IMR-90 (cell line): ENCODE measurements around the gene UGT1A10. TPM values are rescaled to one million over a fixed set of nuclear protein-coding genes. Genes with fewer than 3 reads are reported as not detected.

Experiments used
- ATAC-seq: fragments of 200-7000 bp; cut with Tn5 transposase; 2 replicates; pipeline ENCODE4 v1.9.1; 2020; ENCODE audit warnings: low read depth, mild to moderate bottlenecking, moderate library complexity
- BruUV-seq: library from RNA; stranded (reverse); fragments of 400-500 nt; replicated peaks from 2 replicates; lab custom pipeline; 2021; lab: Mats Ljungman, UMichigan
- CTCF ChIA-PET: fragments of 300-600 bp; formaldehyde crosslinking; extraction: SDS; loops from one replicate; lab custom pipeline; 2021; ENCODE audit warnings: antibody characterized with exemption; lab: Yijun Ruan, JAX
- POLR2A ChIA-PET: fragments of 300-600 bp; sonication (Branson Sonifier 250); formaldehyde crosslinking; loops from one replicate; lab custom pipeline; 2022; ENCODE audit warnings: antibody characterized with exemption; ENCODE audit not compliant: unreplicated experiment; lab: Charles Lee
- DNase-seq: peaks from one replicate; pipeline ENCODE4 v3.0.0; 2013
- H2AFZ ChIP-seq: replicated peaks from 2 replicates; pipeline ENCODE3; 2013; ENCODE audit warnings: low read length, mild to moderate bottlenecking; ENCODE audit not compliant: poor library complexity
- H2AK5ac ChIP-seq: 2 replicates; pipeline ENCODE4 v1.6.1; 2013; ENCODE audit warnings: low read depth, low read length, inconsistent platforms
- H2AK9ac ChIP-seq: replicated peaks from 2 replicates; pipeline ENCODE3; 2013; ENCODE audit warnings: mild to moderate bottlenecking, low read depth, low read length, moderate library complexity; ENCODE audit not compliant: poor library complexity
- H2BK120ac ChIP-seq: 2 replicates; pipeline ENCODE4 v1.6.1; 2013; ENCODE audit warnings: low read depth, low read length, inconsistent platforms
- H2BK15ac ChIP-seq: 3 replicates; pipeline ENCODE4 v1.6.1; 2013; ENCODE audit warnings: low read depth, low read length, inconsistent platforms
- H2BK20ac ChIP-seq: 2 replicates; pipeline ENCODE4 v1.6.1; 2013; ENCODE audit warnings: low read depth, mild to moderate bottlenecking, inconsistent platforms, low read length, moderate library complexity
- H2BK5ac ChIP-seq: 2 replicates; pipeline ENCODE4 v1.6.1; 2013; ENCODE audit warnings: mild to moderate bottlenecking, low read depth, low read length, inconsistent platforms; ENCODE audit not compliant: poor library complexity, severe bottlenecking
- H3K14ac ChIP-seq: replicated peaks from 2 replicates; pipeline ENCODE4 v1.6.1; 2013; ENCODE audit warnings: low read depth, low read length, inconsistent platforms
- H3K18ac ChIP-seq: 2 replicates; pipeline ENCODE4 v1.6.1; 2013; ENCODE audit warnings: low read depth, low read length, control low read depth
- H3K23ac ChIP-seq: 2 replicates; pipeline ENCODE4 v1.6.1; 2013; ENCODE audit warnings: low read depth, low read length, inconsistent platforms
- H3K27ac ChIP-seq: 2 replicates; pipeline ENCODE4 v1.5.1; 2013; ENCODE audit warnings: mild to moderate bottlenecking, control low read depth, low read length; ENCODE audit not compliant: insufficient read depth
- H3K27me3 ChIP-seq: 2 replicates; pipeline ENCODE4 v1.6.1; 2013; ENCODE audit warnings: low read length; ENCODE audit not compliant: control insufficient read depth, insufficient read depth
- H3K36me3 ChIP-seq: 2 replicates; pipeline ENCODE4 v1.6.1; 2013; ENCODE audit warnings: low read length, mixed read lengths; ENCODE audit not compliant: control insufficient read depth, insufficient read depth
- H3K4ac ChIP-seq: 2 replicates; pipeline ENCODE4 v1.6.1; 2013; ENCODE audit warnings: low read depth, low read length, inconsistent platforms
- H3K4me1 ChIP-seq: 2 replicates; pipeline ENCODE4 v1.6.1; 2013; ENCODE audit warnings: low read length, mixed read lengths; ENCODE audit not compliant: control insufficient read depth, insufficient read depth
- H3K4me2 ChIP-seq: 2 replicates; pipeline ENCODE4 v1.6.1; 2013; ENCODE audit warnings: low read depth, mild to moderate bottlenecking, control low read depth, low read length, moderate library complexity
- H3K4me3 ChIP-seq: 2 replicates; pipeline ENCODE4 v1.5.1; 2013; ENCODE audit warnings: low read depth, mild to moderate bottlenecking, control low read depth, low read length, moderate library complexity; ENCODE audit not compliant: insufficient read depth
- H3K56ac ChIP-seq: 2 replicates; pipeline ENCODE4 v1.6.1; 2013; ENCODE audit warnings: low read length, inconsistent platforms; ENCODE audit not compliant: insufficient read depth; ENCODE audit errors: extremely low read depth
- H3K79me1 ChIP-seq, 2 experiments: 2 replicates each; pipeline ENCODE4 v1.6.1; 2013; ENCODE audit warnings: low read length in 2 of 2, inconsistent platforms in 1 of 2, low read depth in 1 of 2
- H3K9ac ChIP-seq: 2 replicates; pipeline ENCODE4 v1.6.1; 2013; ENCODE audit warnings: low read depth, low read length, control low read depth
- H3K9me1 ChIP-seq: 2 replicates; pipeline ENCODE4 v1.6.1; 2013; ENCODE audit warnings: low read length, inconsistent platforms; ENCODE audit not compliant: insufficient read depth
- H3K9me3 ChIP-seq: 2 replicates; pipeline ENCODE4 v1.6.1; 2013; ENCODE audit warnings: low read length; ENCODE audit not compliant: control insufficient read depth, insufficient read depth
- H4K20me1 ChIP-seq: 2 replicates; pipeline ENCODE4 v1.6.1; 2013; ENCODE audit warnings: low read length, inconsistent platforms; ENCODE audit not compliant: insufficient read depth
- H4K5ac ChIP-seq: 2 replicates; pipeline ENCODE4 v1.6.1; 2013; ENCODE audit warnings: mild to moderate bottlenecking, low read depth, low read length, control low read depth
- H4K8ac ChIP-seq, 2 experiments: 2 replicates each; pipeline ENCODE4 v1.6.1; 2013; ENCODE audit warnings: low read depth in 2 of 2, low read length in 2 of 2, control low read depth in 1 of 2, inconsistent platforms in 1 of 2
- H4K91ac ChIP-seq: 2 replicates; pipeline ENCODE4 v1.6.1; 2013; ENCODE audit warnings: low read depth, low read length, inconsistent platforms; ENCODE audit not compliant: insufficient read depth
- BHLHE40 ChIP-seq: fragments of 150-350 bp; IDR thresholded peaks from 2 replicates; pipeline ENCODE4 v1.6.1; 2016; ENCODE audit warnings: mild to moderate bottlenecking, low read depth, low read length
- CEBPB ChIP-seq: IDR thresholded peaks from 2 replicates; pipeline ENCODE4 v1.6.1; 2012; ENCODE audit warnings: low read depth, low read length, improper control_type of control experiment
- CHD1 ChIP-seq: IDR thresholded peaks from 2 replicates; pipeline ENCODE4 v1.6.1; 2012; ENCODE audit warnings: low read depth, low read length, improper control_type of control experiment
- CTCF ChIP-seq: conservative IDR thresholded peaks from 2 replicates; pipeline ENCODE4 v1.5.1; 2012; ENCODE audit warnings: mild to moderate bottlenecking, low read depth, low read length, improper control_type of control experiment
- FOS ChIP-seq: fragments of 150-350 bp; IDR thresholded peaks from 2 replicates; pipeline ENCODE4 v1.6.1; 2016; ENCODE audit warnings: low read depth, low read length
- MAFK ChIP-seq: IDR thresholded peaks from 2 replicates; pipeline ENCODE4 v1.6.1; 2012; ENCODE audit warnings: low read depth, low read length, improper control_type of control experiment
- MAZ ChIP-seq: IDR thresholded peaks from 2 replicates; pipeline ENCODE4 v1.6.1; 2012; ENCODE audit warnings: low read depth, mild to moderate bottlenecking, low read length, improper control_type of control experiment, moderate library complexity, borderline replicate concordance
- MXI1 ChIP-seq: IDR thresholded peaks from 2 replicates; pipeline ENCODE4 v1.6.1; 2012; ENCODE audit warnings: low read depth, mild to moderate bottlenecking, low read length, moderate library complexity, borderline replicate concordance
- NFE2L2 ChIP-seq: fragments of 150-350 bp; IDR thresholded peaks from 2 replicates; pipeline ENCODE4 v1.6.1; 2016; ENCODE audit warnings: low read depth, mild to moderate bottlenecking, low read length
- POLR2A ChIP-seq: IDR thresholded peaks from 2 replicates; pipeline ENCODE4 v1.6.1; 2012; ENCODE audit warnings: mild to moderate bottlenecking, low read depth, low read length
- RAD21 ChIP-seq: IDR thresholded peaks from 2 replicates; pipeline ENCODE4 v1.6.1; 2012; ENCODE audit warnings: low read length, improper control_type of control experiment
- RCOR1 ChIP-seq: IDR thresholded peaks from 2 replicates; pipeline ENCODE4 v1.6.1; 2012; ENCODE audit warnings: mild to moderate bottlenecking, low read length, improper control_type of control experiment; ENCODE audit not compliant: insufficient replicate concordance
- RFX5 ChIP-seq: IDR thresholded peaks from 2 replicates; pipeline ENCODE4 v1.8.0; 2012; ENCODE audit warnings: low read depth, mild to moderate bottlenecking, low read length, moderate library complexity
- SMC3 ChIP-seq: fragments of 150-350 bp; IDR thresholded peaks from 2 replicates; pipeline ENCODE4 v1.6.1; 2016; ENCODE audit warnings: low read depth, mild to moderate bottlenecking, antibody characterized with exemption, low read length, moderate library complexity
- dilution Hi-C: fragments of 300-500 bp; cut with HindIII; formaldehyde crosslinking; loops from one replicate; pipeline ENCODE4 v1.14.3; 2018; ENCODE audit warnings: low sequenced_read_pairs; ENCODE audit not compliant: unreplicated experiment
- in situ Hi-C: fragments of 300-500 bp; cut with MboI; formaldehyde crosslinking; loops from 3 replicates; pipeline ENCODE4 v1.14.3; 2019; ENCODE audit warnings: low sequenced_read_pairs, inconsistent platforms, mixed read lengths
- intact Hi-C: fragments of 100-400 bp; cut with micrococcal nuclease; formaldehyde crosslinking; loops from 2 replicates; pipeline ENCODE4 v1.10.0; 2022
- polyA plus RNA-seq, 3 experiments: library from polyadenylated mRNA; depleted of rRNA; stranded (reverse); fragments of >200 nt; gene quantifications; 2 replicates each; pipeline ENCODE4 v1.2.3, GENCODE V29; 2012; ENCODE audit warnings: low replicate concordance in 1 of 3
- total RNA-seq: library from RNA; depleted of rRNA; stranded (reverse); fragments of >200 nt; gene quantifications from 2 replicates; pipeline ENCODE4 v1.2.3, GENCODE V29; 2012
- TF ChIP-seq, protein P1 (sequence below): fragments of 150-350 bp; IDR thresholded peaks from 2 replicates; pipeline ENCODE4 v1.6.1; 2016; ENCODE audit warnings: low read depth, mild to moderate bottlenecking, low read length, moderate library complexity, borderline replicate concordance
- TF ChIP-seq, protein P2 (sequence below): fragments of 150-350 bp; IDR thresholded peaks from 2 replicates; pipeline ENCODE4 v1.6.1; 2017; ENCODE audit warnings: mild to moderate bottlenecking, antibody characterized with exemption, low read length, low read depth

Gene UGT1A10
- total and polyA plus RNA-seq, 2 of the 4 experiments (the other 2 are of a cell fraction), result not detected

DNA sequence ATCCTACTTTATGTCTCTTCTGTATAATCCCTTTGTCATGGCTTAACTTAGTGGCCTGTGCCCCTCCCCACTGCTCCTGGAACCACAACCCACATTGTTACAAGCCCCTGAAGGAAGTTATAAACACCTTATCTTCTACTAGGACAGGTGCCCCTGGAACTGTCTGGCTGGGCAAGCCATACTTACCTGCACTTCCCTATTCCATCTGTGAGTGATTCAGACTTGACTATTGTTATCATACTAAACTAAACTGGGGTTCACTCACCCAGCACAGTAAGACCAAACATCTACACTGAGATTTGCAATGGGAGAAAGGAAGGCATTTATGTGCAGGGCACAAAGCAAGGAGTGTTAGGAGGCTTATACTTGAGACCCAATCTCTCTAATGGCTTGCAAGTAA lies 52.8 kb downstream of the UGT1A10 start:
- Histone ChIP-seq H3K56ac (no peak overlapping the region), H4K8ac (no peak overlapping the region), H3K27ac (no peak overlapping the region), H3K23ac (no peak overlapping the region), H2BK120ac (no peak overlapping the region), H3K9me1 (no peaks in the 10 kb centered on the region), H3K4me1 (no peaks in the 10 kb centered on the region), H3K18ac (no peak overlapping the region), H2BK5ac (no peak overlapping the region), H3K14ac (no peak overlapping the region), H3K79me1 (no peaks in the 10 kb centered on the region), H2BK20ac (no peak overlapping the region), H2AFZ (no peak overlapping the region), H4K20me1 (no peaks in the 10 kb centered on the region), H4K5ac (no peak overlapping the region), H3K9ac (no peak overlapping the region), H3K4me3 (no peak overlapping the region), H3K27me3 (peaks cover 4% of the 10 kb centered on the region), H2AK5ac (no peak overlapping the region), H3K4me2 (no peak overlapping the region), H3K4ac (no peak overlapping the region), H2AK9ac (no peak overlapping the region), H3K9me3 (no peaks in the 10 kb centered on the region), H4K91ac (no peak overlapping the region), H3K36me3 (no peaks in the 10 kb centered on the region), H2BK15ac (no peak overlapping the region)
- intact Hi-C loops, result no loop called here
- dilution Hi-C loops, result no loop called here
- ATAC-seq (no peak), DNase-seq (no peak)
- CTCF ChIA-PET, result no interaction called here
- no TSS peak for BruUV-seq
- no peak for TF ChIP-seq RFX5
- TF ChIP-seq BHLHE40, result no peak
- TF ChIP-seq MAFK, result no peak
- TF ChIP-seq CEBPB, result no peak
- TF ChIP-seq MAZ, result no peak
- TF ChIP-seq SMC3, result no peak
- TF ChIP-seq, protein P1, sequence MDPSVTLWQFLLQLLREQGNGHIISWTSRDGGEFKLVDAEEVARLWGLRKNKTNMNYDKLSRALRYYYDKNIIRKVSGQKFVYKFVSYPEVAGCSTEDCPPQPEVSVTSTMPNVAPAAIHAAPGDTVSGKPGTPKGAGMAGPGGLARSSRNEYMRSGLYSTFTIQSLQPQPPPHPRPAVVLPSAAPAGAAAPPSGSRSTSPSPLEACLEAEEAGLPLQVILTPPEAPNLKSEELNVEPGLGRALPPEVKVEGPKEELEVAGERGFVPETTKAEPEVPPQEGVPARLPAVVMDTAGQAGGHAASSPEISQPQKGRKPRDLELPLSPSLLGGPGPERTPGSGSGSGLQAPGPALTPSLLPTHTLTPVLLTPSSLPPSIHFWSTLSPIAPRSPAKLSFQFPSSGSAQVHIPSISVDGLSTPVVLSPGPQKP, result no peak
- TF ChIP-seq CHD1, result no peak
- TF ChIP-seq FOS, result no peak
- TF ChIP-seq RCOR1, result no peak
- no peak for TF ChIP-seq NFE2L2
- no peak for TF ChIP-seq MXI1
- TF ChIP-seq, protein P2, sequence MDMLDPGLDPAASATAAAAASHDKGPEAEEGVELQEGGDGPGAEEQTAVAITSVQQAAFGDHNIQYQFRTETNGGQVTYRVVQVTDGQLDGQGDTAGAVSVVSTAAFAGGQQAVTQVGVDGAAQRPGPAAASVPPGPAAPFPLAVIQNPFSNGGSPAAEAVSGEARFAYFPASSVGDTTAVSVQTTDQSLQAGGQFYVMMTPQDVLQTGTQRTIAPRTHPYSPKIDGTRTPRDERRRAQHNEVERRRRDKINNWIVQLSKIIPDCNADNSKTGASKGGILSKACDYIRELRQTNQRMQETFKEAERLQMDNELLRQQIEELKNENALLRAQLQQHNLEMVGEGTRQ, result no peak
- no peak for TF ChIP-seq CTCF
- no peak for TF ChIP-seq POLR2A
- no peak for TF ChIP-seq RAD21
- POLR2A ChIA-PET, result no interaction called here
- in situ Hi-C loops, result no loop called here
